Lung (tissue), 12 donors: ENCODE results near the gene UST. TPM values are rescaled to one million over a fixed set of nuclear protein-coding genes. Genes with fewer than 3 reads are reported as not detected.

Experiments
- ATAC-seq: fragments of 200-7000 bp; cut with Tn5 transposase; one replicate; pipeline ENCODE4 v1.9.1; 2020; ENCODE audit warnings: moderate number of reproducible peaks; ENCODE audit not compliant: insufficient read depth, low FRiP score
- DNase-seq, 3 donors: peaks; one replicate each; pipeline ENCODE4 v3.0.0-alpha.2; 2013 to 2017
- H3K27ac ChIP-seq, 2 donors: one replicate each; pipeline ENCODE4 v1.5.1; 2013; ENCODE audit warnings: mild to moderate bottlenecking in 2 of 2, moderate library complexity in 2 of 2, control low read depth in 1 of 2, inconsistent platforms in 1 of 2, low read depth in 1 of 2, low read length in 1 of 2
- H3K27me3 ChIP-seq, 3 donors: one replicate each; pipeline ENCODE4 v1.5.1; 2013; ENCODE audit warnings: low read length in 2 of 3; ENCODE audit not compliant: control insufficient read depth in 3 of 3, insufficient read depth in 3 of 3
- H3K36me3 ChIP-seq, 4 donors: one replicate each; pipeline ENCODE4 v1.5.1; 2013; ENCODE audit warnings: low read length in 4 of 4, mild to moderate bottlenecking in 1 of 4, moderate library complexity in 1 of 4; ENCODE audit not compliant: control insufficient read depth in 4 of 4, insufficient read depth in 4 of 4
- H3K4me1 ChIP-seq, 5 donors: one replicate each; pipeline ENCODE4 v1.5.1; 2013; ENCODE audit warnings: low read length in 5 of 5, mild to moderate bottlenecking in 2 of 5, moderate library complexity in 1 of 5; ENCODE audit not compliant: control insufficient read depth in 5 of 5, insufficient read depth in 5 of 5
- H3K4me3 ChIP-seq: one replicate; pipeline ENCODE4 v1.5.1; 2013; ENCODE audit warnings: mild to moderate bottlenecking, control low read depth, moderate library complexity
- H3K9ac ChIP-seq, 2 donors: one replicate each; pipeline ENCODE4 v1.5.1; 2013; ENCODE audit warnings: low read length in 2 of 2, control low read depth in 1 of 2; ENCODE audit not compliant: insufficient read depth in 1 of 2
- H3K9me3 ChIP-seq, 4 donors: one replicate each; pipeline ENCODE4 v1.5.1; 2013; ENCODE audit warnings: low read length in 3 of 4, mild to moderate bottlenecking in 1 of 4, moderate library complexity in 1 of 4; ENCODE audit not compliant: control insufficient read depth in 4 of 4, insufficient read depth in 3 of 4
- CTCF ChIP-seq: IDR thresholded peaks from 2 replicates; pipeline ENCODE4 v1.5.1; 2012; ENCODE audit warnings: mild to moderate bottlenecking; ENCODE audit errors: control extremely low read depth, extremely low read depth
- WGBS, 2 donors: extraction: QIAGEN DNeasy Blood & Tissue Kit; methylation state at CpG; one replicate each; pipeline ENCODE4 v1.1.7; 2013; 5-methylcytosine and 5-hydroxymethylcytosine counted together
- polyA plus RNA-seq, 2 donors: library from polyadenylated mRNA; stranded (reverse); fragments of 200-250 nt; gene quantifications; one replicate each; pipeline ENCODE4 v1.2.1, GENCODE V29; 2013
- total RNA-seq, 2 donors: library from RNA; depleted of rRNA in 1 of 2; stranded (reverse); fragments of >200 nt in 1 of 2; gene quantifications; one replicate each; pipeline ENCODE4 v1.2.1, GENCODE V29; 2014 to 2021
- donor health status: control.
- donor health status: control.
- donor health status: Bipolar disorder and iron deficiency.
- donor health status: healthy.
- donor health status: DM: yes; HTN: yes; CAD: no.

UST gene
- total and polyA plus RNA-seq, 4 donors = 4.5 to 24.0 (median 7.1) TPM

GRCh38 chr6:149027484-149027883, 280.7 kb downstream of the UST start:
- no peak for ATAC-seq
- no peak for DNase-seq
- Histone ChIP-seq H3K4me3 (no peak overlapping the region), H3K27me3 (no peaks in the 10 kb centered on the region), H3K9me3 (no peaks in the 10 kb centered on the region), H3K9ac (no peak overlapping the region), H3K27ac (no peak overlapping the region), H3K36me3 (peaks cover 0 to 4% (median 1%) of the 10 kb centered on the region in 4 donors), H3K4me1 (peaks cover 0 to 9% (median 2%) of the 10 kb centered on the region in 5 donors)
- 98 to 100% methylated on average over 1 of the region's 1 CpG for whole genome bisulfite sequencing, 2 donors
- TF ChIP-seq CTCF = no peak

- 14 to 22% methylated on average over 6 of the region's 6 CpGs for WGBS, 2 donors
- peak; percentile 62 to 97 (median 96) for DNase-seq
- ATAC-seq = peak; percentile 38
- no peak overlapping the region for H3K27ac ChIP-seq
- peaks cover 0 to 4% (median 0%) of the 10 kb centered on the region in 4 donors for H3K36me3 ChIP-seq
- H3K4me1 ChIP-seq = peaks cover 0 to 19% (median 2%) of the 10 kb centered on the region in 5 donors
- H3K9me3 ChIP-seq = no peaks in the 10 kb centered on the region
- H3K27me3 ChIP-seq = no peaks in the 10 kb centered on the region
- TF ChIP-seq CTCF = peak; percentile 56
- H3K4me3 ChIP-seq = no peak overlapping the region
- peak overlapping the region in 1 of 2 donors; percentile 1 for H3K9ac ChIP-seq
Observed at GRCh38 chr6:149028767-149029405, 282.1 kb downstream of the UST start.

- Histone ChIP-seq H3K27ac (no peak overlapping the region), H3K36me3 (peaks cover 0 to 2% (median 0%) of the 10 kb centered on the region in 4 donors), H3K9me3 (no peaks in the 10 kb centered on the region), H3K4me3 (no peak overlapping the region), H3K9ac (no peak overlapping the region), H3K27me3 (no peaks in the 10 kb centered on the region), H3K4me1 (peaks cover 0 to 28% (median 6%) of the 10 kb centered on the region in 5 donors)
- DNase-seq (peak in 1 of 3 donors; percentile 17), ATAC-seq (no peak)
- TF ChIP-seq CTCF = no peak
- WGBS, 2 donors = 82 to 88% methylated on average over 4 of the region's 4 CpGs
Observed at GRCh38 chr6:149031201-149031858, 284.5 kb downstream of the UST start.
